ENCODE measurements around the gene MLXIP. TPM values are rescaled to one million over a fixed set of nuclear protein-coding genes. Genes with fewer than 3 reads are reported as not detected.
"Not testable (repeated sequence)": the region's sequence is repeated elsewhere in the genome, so short reads cannot be mapped to it uniquely, and the experiment has no call there.

The MLXIP gene
- total RNA-seq, 1 donor = 27.1 TPM

GRCh38 chr12:122046145-122046544 is 32.4 kb upstream of the MLXIP start:
- H3K9me3 ChIP-seq (ENCODE audit: low read depth, low read length) = no peaks in the 10 kb centered on the region
- H3K4me3 ChIP-seq (ENCODE audit: low read length) = no peak overlapping the region
- H3K4me1 ChIP-seq (ENCODE audit: insufficient read depth, low read length) = peaks cover 4% of the 10 kb centered on the region
- no peaks in the 10 kb centered on the region for H3K27me3 ChIP-seq (ENCODE audit: insufficient read depth, low read length)

GRCh38 chr12:122048151-122048550 is 30.4 kb upstream of the MLXIP start:
- Histone ChIP-seq H3K4me1 (ENCODE audit: insufficient read depth, low read length) (peaks cover 4% of the 10 kb centered on the region), H3K27me3 (ENCODE audit: insufficient read depth, low read length) (no peaks in the 10 kb centered on the region), H3K9me3 (ENCODE audit: low read depth, low read length) (no peaks in the 10 kb centered on the region), H3K4me3 (ENCODE audit: low read length) (no peak overlapping the region)

GRCh38 chr12:122049827-122050226 is 28.7 kb upstream of the MLXIP start:
- H3K4me3 ChIP-seq (ENCODE audit: low read length) = no peak overlapping the region
- peaks cover 4% of the 10 kb centered on the region for H3K4me1 ChIP-seq (ENCODE audit: insufficient read depth, low read length)
- no peaks in the 10 kb centered on the region for H3K9me3 ChIP-seq (ENCODE audit: low read depth, low read length)
- no peaks in the 10 kb centered on the region for H3K27me3 ChIP-seq (ENCODE audit: insufficient read depth, low read length)

GRCh38 chr12:122050706-122051105 is 27.9 kb upstream of the MLXIP start:
- no peaks in the 10 kb centered on the region for H3K27me3 ChIP-seq (ENCODE audit: insufficient read depth, low read length)
- no peaks in the 10 kb centered on the region for H3K9me3 ChIP-seq (ENCODE audit: low read depth, low read length)
- no peak overlapping the region for H3K4me3 ChIP-seq (ENCODE audit: low read length)
- H3K4me1 ChIP-seq (ENCODE audit: insufficient read depth, low read length) = peaks cover 4% of the 10 kb centered on the region

- Histone ChIP-seq H3K4me3 (ENCODE audit: low read length) (no peak overlapping the region), H3K27me3 (ENCODE audit: insufficient read depth, low read length) (no peaks in the 10 kb centered on the region), H3K4me1 (ENCODE audit: insufficient read depth, low read length) (peaks cover 4% of the 10 kb centered on the region), H3K9me3 (ENCODE audit: low read depth, low read length) (no peaks in the 10 kb centered on the region)
Observed at GRCh38 chr12:122051231-122051876, 27.2 kb upstream of the MLXIP start.

- H3K4me1 ChIP-seq (ENCODE audit: insufficient read depth, low read length) = peaks cover 4% of the 10 kb centered on the region
- H3K4me3 ChIP-seq (ENCODE audit: low read length) = no peak overlapping the region
- no peaks in the 10 kb centered on the region for H3K27me3 ChIP-seq (ENCODE audit: insufficient read depth, low read length)
- H3K9me3 ChIP-seq (ENCODE audit: low read depth, low read length) = no peaks in the 10 kb centered on the region
Observed at GRCh38 chr12:122052285-122052684, 26.3 kb upstream of the MLXIP start.

GRCh38 chr12:122054842-122055520 is 23.6 kb upstream of the MLXIP start:
- Histone ChIP-seq H3K27me3 (ENCODE audit: insufficient read depth, low read length) (no peaks in the 10 kb centered on the region), H3K4me1 (ENCODE audit: insufficient read depth, low read length) (no peaks in the 10 kb centered on the region), H3K9me3 (ENCODE audit: low read depth, low read length) (no peaks in the 10 kb centered on the region), H3K4me3 (ENCODE audit: low read length) (no peak overlapping the region)

- H3K4me3 ChIP-seq (ENCODE audit: low read length); H3K27me3 ChIP-seq (ENCODE audit: insufficient read depth, low read length); H3K9me3 ChIP-seq (ENCODE audit: low read depth, low read length); H3K4me1 ChIP-seq (ENCODE audit: insufficient read depth, low read length): not testable (repeated sequence)
Observed at GRCh38 chr12:122056406-122056805, 22.1 kb upstream of the MLXIP start.

GRCh38 chr12:122057007-122057735 is 21.4 kb upstream of the MLXIP start:
- no peaks in the 10 kb centered on the region for H3K9me3 ChIP-seq (ENCODE audit: low read depth, low read length)
- no peaks in the 10 kb centered on the region for H3K27me3 ChIP-seq (ENCODE audit: insufficient read depth, low read length)
- no peak overlapping the region for H3K4me3 ChIP-seq (ENCODE audit: low read length)
- no peaks in the 10 kb centered on the region for H3K4me1 ChIP-seq (ENCODE audit: insufficient read depth, low read length)

- peaks cover 3% of the 10 kb centered on the region for H3K4me1 ChIP-seq (ENCODE audit: insufficient read depth, low read length)
- H3K4me3 ChIP-seq (ENCODE audit: low read length) = no peak overlapping the region
- H3K27me3 ChIP-seq (ENCODE audit: insufficient read depth, low read length) = no peaks in the 10 kb centered on the region
- H3K9me3 ChIP-seq (ENCODE audit: low read depth, low read length) = no peaks in the 10 kb centered on the region
Observed at GRCh38 chr12:122057769-122058168, 20.8 kb upstream of the MLXIP start.

- Histone ChIP-seq H3K9me3 (ENCODE audit: low read depth, low read length) (no peaks in the 10 kb centered on the region), H3K27me3 (ENCODE audit: insufficient read depth, low read length) (no peaks in the 10 kb centered on the region), H3K4me3 (ENCODE audit: low read length) (no peak overlapping the region), H3K4me1 (ENCODE audit: insufficient read depth, low read length) (peaks cover 12% of the 10 kb centered on the region)
Observed at GRCh38 chr12:122058549-122059149, 19.9 kb upstream of the MLXIP start.

- H3K4me1 ChIP-seq (ENCODE audit: insufficient read depth, low read length) = peaks cover 16% of the 10 kb centered on the region
- no peaks in the 10 kb centered on the region for H3K27me3 ChIP-seq (ENCODE audit: insufficient read depth, low read length)
- H3K9me3 ChIP-seq (ENCODE audit: low read depth, low read length) = no peaks in the 10 kb centered on the region
- H3K4me3 ChIP-seq (ENCODE audit: low read length) = no peak overlapping the region
Observed at GRCh38 chr12:122059203-122059960, 19.2 kb upstream of the MLXIP start.

- no peaks in the 10 kb centered on the region for H3K9me3 ChIP-seq (ENCODE audit: low read depth, low read length)
- H3K4me3 ChIP-seq (ENCODE audit: low read length) = no peak overlapping the region
- peaks cover 16% of the 10 kb centered on the region for H3K4me1 ChIP-seq (ENCODE audit: insufficient read depth, low read length)
- H3K27me3 ChIP-seq (ENCODE audit: insufficient read depth, low read length) = no peaks in the 10 kb centered on the region
Observed at GRCh38 chr12:122060081-122060501, 18.5 kb upstream of the MLXIP start.

- no peak overlapping the region for H3K4me3 ChIP-seq (ENCODE audit: low read length)
- no peaks in the 10 kb centered on the region for H3K27me3 ChIP-seq (ENCODE audit: insufficient read depth, low read length)
- H3K9me3 ChIP-seq (ENCODE audit: low read depth, low read length) = no peaks in the 10 kb centered on the region
- peaks cover 16% of the 10 kb centered on the region for H3K4me1 ChIP-seq (ENCODE audit: insufficient read depth, low read length)
Observed at GRCh38 chr12:122061253-122061652, 17.3 kb upstream of the MLXIP start.

Measured in mononuclear cell (primary cell).